ENCODE results near the gene PRKCA.

The PRKCA gene

GRCh38 chr17:66763056-66763455, 460.6 kb downstream of the PRKCA start:
- Histone ChIP-seq H3K4me1 (ENCODE audit: control insufficient read depth, insufficient read depth, low read length) (no peaks in the 10 kb centered on the region), H3K36me3 (ENCODE audit: insufficient read depth, low read length) (peaks cover 6% of the 10 kb centered on the region), H3K9me3 (replicated peaks; ENCODE audit: low read length) (no peaks in the 10 kb centered on the region), H3K27me3 (ENCODE audit: control insufficient read depth, insufficient read depth, low read length) (no peaks in the 10 kb centered on the region), H3K4me2 (ENCODE audit: low read length) (no peak overlapping the region), H3K4me3 (ENCODE audit: low read length) (no peak overlapping the region), H3K9ac (ENCODE audit: low read depth, low read length) (no peak overlapping the region)

GRCh38 chr17:66764506-66764905, 462.1 kb downstream of the PRKCA start:
- Histone ChIP-seq H3K9me3 (replicated peaks; ENCODE audit: low read length) (no peaks in the 10 kb centered on the region), H3K27me3 (ENCODE audit: control insufficient read depth, insufficient read depth, low read length) (no peaks in the 10 kb centered on the region), H3K36me3 (ENCODE audit: insufficient read depth, low read length) (peaks cover 6% of the 10 kb centered on the region), H3K4me2 (ENCODE audit: low read length) (no peak overlapping the region), H3K9ac (ENCODE audit: low read depth, low read length) (no peak overlapping the region), H3K4me3 (ENCODE audit: low read length) (no peak overlapping the region), H3K4me1 (ENCODE audit: control insufficient read depth, insufficient read depth, low read length) (no peaks in the 10 kb centered on the region)

GRCh38 chr17:66767154-66767933, 464.9 kb downstream of the PRKCA start:
- Histone ChIP-seq H3K9ac (ENCODE audit: low read depth, low read length) (no peak overlapping the region), H3K27me3 (ENCODE audit: control insufficient read depth, insufficient read depth, low read length) (no peaks in the 10 kb centered on the region), H3K4me1 (ENCODE audit: control insufficient read depth, insufficient read depth, low read length) (no peaks in the 10 kb centered on the region), H3K36me3 (ENCODE audit: insufficient read depth, low read length) (peaks cover 6% of the 10 kb centered on the region), H3K4me2 (ENCODE audit: low read length) (no peak overlapping the region), H3K9me3 (replicated peaks; ENCODE audit: low read length) (no peaks in the 10 kb centered on the region), H3K4me3 (ENCODE audit: low read length) (no peak overlapping the region)

- Histone ChIP-seq H3K9ac (ENCODE audit: low read depth, low read length) (no peak overlapping the region), H3K4me1 (ENCODE audit: control insufficient read depth, insufficient read depth, low read length) (no peaks in the 10 kb centered on the region), H3K9me3 (replicated peaks; ENCODE audit: low read length) (no peaks in the 10 kb centered on the region), H3K4me3 (ENCODE audit: low read length) (no peak overlapping the region), H3K27me3 (ENCODE audit: control insufficient read depth, insufficient read depth, low read length) (no peaks in the 10 kb centered on the region), H3K36me3 (ENCODE audit: insufficient read depth, low read length) (peaks cover 18% of the 10 kb centered on the region), H3K4me2 (ENCODE audit: low read length) (no peak overlapping the region)
Observed at GRCh38 chr17:66769911-66770310, 467.5 kb downstream of the PRKCA start.

- Histone ChIP-seq H3K27me3 (ENCODE audit: control insufficient read depth, insufficient read depth, low read length) (no peaks in the 10 kb centered on the region), H3K36me3 (ENCODE audit: insufficient read depth, low read length) (peaks cover 17% of the 10 kb centered on the region), H3K4me2 (ENCODE audit: low read length) (no peak overlapping the region), H3K9me3 (replicated peaks; ENCODE audit: low read length) (no peaks in the 10 kb centered on the region), H3K4me1 (ENCODE audit: control insufficient read depth, insufficient read depth, low read length) (no peaks in the 10 kb centered on the region), H3K4me3 (ENCODE audit: low read length) (no peak overlapping the region), H3K9ac (ENCODE audit: low read depth, low read length) (no peak overlapping the region)
Observed at GRCh38 chr17:66772148-66772812, 469.9 kb downstream of the PRKCA start.

- no peak overlapping the region for H3K9ac ChIP-seq (ENCODE audit: low read depth, low read length)
- H3K36me3 ChIP-seq (ENCODE audit: insufficient read depth, low read length) = peaks cover 22% of the 10 kb centered on the region
- H3K4me3 ChIP-seq (ENCODE audit: low read length) = no peak overlapping the region
- no peak overlapping the region for H3K4me2 ChIP-seq (ENCODE audit: low read length)
- no peaks in the 10 kb centered on the region for H3K4me1 ChIP-seq (ENCODE audit: control insufficient read depth, insufficient read depth, low read length)
- H3K27me3 ChIP-seq (ENCODE audit: control insufficient read depth, insufficient read depth, low read length) = no peaks in the 10 kb centered on the region
- H3K9me3 ChIP-seq (replicated peaks; ENCODE audit: low read length) = no peaks in the 10 kb centered on the region
Observed at GRCh38 chr17:66775271-66775670, 472.9 kb downstream of the PRKCA start.

GRCh38 chr17:66775881-66776400, 473.5 kb downstream of the PRKCA start:
- H3K9me3 ChIP-seq (replicated peaks; ENCODE audit: low read length) = no peaks in the 10 kb centered on the region
- no peak overlapping the region for H3K4me3 ChIP-seq (ENCODE audit: low read length)
- H3K4me2 ChIP-seq (ENCODE audit: low read length) = no peak overlapping the region
- H3K9ac ChIP-seq (ENCODE audit: low read depth, low read length) = no peak overlapping the region
- H3K36me3 ChIP-seq (ENCODE audit: insufficient read depth, low read length) = peaks cover 22% of the 10 kb centered on the region
- no peaks in the 10 kb centered on the region for H3K4me1 ChIP-seq (ENCODE audit: control insufficient read depth, insufficient read depth, low read length)
- H3K27me3 ChIP-seq (ENCODE audit: control insufficient read depth, insufficient read depth, low read length) = no peaks in the 10 kb centered on the region

- no peak overlapping the region for H3K4me3 ChIP-seq (ENCODE audit: low read length)
- no peak overlapping the region for H3K9ac ChIP-seq (ENCODE audit: low read depth, low read length)
- no peaks in the 10 kb centered on the region for H3K27me3 ChIP-seq (ENCODE audit: control insufficient read depth, insufficient read depth, low read length)
- H3K4me2 ChIP-seq (ENCODE audit: low read length) = no peak overlapping the region
- no peaks in the 10 kb centered on the region for H3K4me1 ChIP-seq (ENCODE audit: control insufficient read depth, insufficient read depth, low read length)
- peaks cover 25% of the 10 kb centered on the region for H3K36me3 ChIP-seq (ENCODE audit: insufficient read depth, low read length)
- no peaks in the 10 kb centered on the region for H3K9me3 ChIP-seq (replicated peaks; ENCODE audit: low read length)
Observed at GRCh38 chr17:66776999-66777688, 474.7 kb downstream of the PRKCA start.

- H3K9ac ChIP-seq (ENCODE audit: low read depth, low read length) = no peak overlapping the region
- H3K36me3 ChIP-seq (ENCODE audit: insufficient read depth, low read length) = peaks cover 25% of the 10 kb centered on the region
- no peaks in the 10 kb centered on the region for H3K9me3 ChIP-seq (replicated peaks; ENCODE audit: low read length)
- no peaks in the 10 kb centered on the region for H3K4me1 ChIP-seq (ENCODE audit: control insufficient read depth, insufficient read depth, low read length)
- H3K4me2 ChIP-seq (ENCODE audit: low read length) = no peak overlapping the region
- H3K4me3 ChIP-seq (ENCODE audit: low read length) = no peak overlapping the region
- no peaks in the 10 kb centered on the region for H3K27me3 ChIP-seq (ENCODE audit: control insufficient read depth, insufficient read depth, low read length)
Observed at GRCh38 chr17:66777689-66778225, 475.3 kb downstream of the PRKCA start.

GRCh38 chr17:66778531-66779236, 476.3 kb downstream of the PRKCA start:
- H3K4me3 ChIP-seq (ENCODE audit: low read length) = no peak overlapping the region
- no peaks in the 10 kb centered on the region for H3K9me3 ChIP-seq (replicated peaks; ENCODE audit: low read length)
- H3K27me3 ChIP-seq (ENCODE audit: control insufficient read depth, insufficient read depth, low read length) = no peaks in the 10 kb centered on the region
- H3K36me3 ChIP-seq (ENCODE audit: insufficient read depth, low read length) = peaks cover 26% of the 10 kb centered on the region
- H3K9ac ChIP-seq (ENCODE audit: low read depth, low read length) = no peak overlapping the region
- H3K4me1 ChIP-seq (ENCODE audit: control insufficient read depth, insufficient read depth, low read length) = no peaks in the 10 kb centered on the region
- no peak overlapping the region for H3K4me2 ChIP-seq (ENCODE audit: low read length)

GRCh38 chr17:66779237-66779606, 476.8 kb downstream of the PRKCA start:
- H3K9me3 ChIP-seq (replicated peaks; ENCODE audit: low read length) = no peaks in the 10 kb centered on the region
- no peaks in the 10 kb centered on the region for H3K4me1 ChIP-seq (ENCODE audit: control insufficient read depth, insufficient read depth, low read length)
- H3K4me3 ChIP-seq (ENCODE audit: low read length) = no peak overlapping the region
- no peak overlapping the region for H3K4me2 ChIP-seq (ENCODE audit: low read length)
- no peak overlapping the region for H3K9ac ChIP-seq (ENCODE audit: low read depth, low read length)
- no peaks in the 10 kb centered on the region for H3K27me3 ChIP-seq (ENCODE audit: control insufficient read depth, insufficient read depth, low read length)
- peaks cover 20% of the 10 kb centered on the region for H3K36me3 ChIP-seq (ENCODE audit: insufficient read depth, low read length)
